NB4 (cell line): ENCODE measurements around the gene CYBB.
A peak's percentile ranks its signal among the peaks of the same experiment; 100 is the strongest.

ENCODE experiments used
- DNase-seq: peaks from one replicate; pipeline ENCODE4 v3.0.0; 2010; ENCODE audit warnings: low read depth
- H3K4me3 ChIP-seq: one replicate; pipeline ENCODE4 v1.5.1; 2011; ENCODE audit warnings: mild to moderate bottlenecking, low read depth, low read length, moderate library complexity
- CTCF ChIP-seq: IDR thresholded peaks from one replicate; pipeline ENCODE4 v1.5.1; 2012; ENCODE audit warnings: low read depth, low read length
- MAX ChIP-seq: IDR thresholded peaks from 2 replicates; pipeline ENCODE4 v1.6.1; 2011; ENCODE audit warnings: low read depth, low read length
- MYC ChIP-seq: IDR thresholded peaks from 2 replicates; pipeline ENCODE4 v1.6.1; 2011; ENCODE audit warnings: low read depth, low read length
- POLR2A ChIP-seq: IDR thresholded peaks from 2 replicates; pipeline ENCODE4 v1.6.1; 2011; ENCODE audit warnings: mild to moderate bottlenecking; ENCODE audit not compliant: insufficient read length; ENCODE audit errors: extremely low read depth

The CYBB gene

GRCh38 chrX:37820646-37821045, 40.8 kb downstream of the CYBB start:
- no peak for TF ChIP-seq CTCF
- TF ChIP-seq MAX = no peak
- TF ChIP-seq POLR2A = no peak
- no peak for TF ChIP-seq MYC
- no peak overlapping the region for H3K4me3 ChIP-seq
- no peak for DNase-seq

- no peak overlapping the region for H3K4me3 ChIP-seq
- TF ChIP-seq MAX = no peak
- no peak for TF ChIP-seq POLR2A
- no peak for TF ChIP-seq CTCF
- TF ChIP-seq MYC = no peak
- peak; percentile 21 for DNase-seq
These were observed 44.8 kb downstream of the CYBB start for GRCh38 chrX:37824491-37825214.

GRCh38 chrX:37825215-37825842, 45.5 kb downstream of the CYBB start:
- peak; percentile 73 for DNase-seq
- no peak overlapping the region for H3K4me3 ChIP-seq

GRCh38 chrX:37829721-37830120, 49.9 kb downstream of the CYBB start:
- no peak overlapping the region for H3K4me3 ChIP-seq
- DNase-seq = no peak
- TF ChIP-seq MAX = no peak
- TF ChIP-seq POLR2A = no peak
- no peak for TF ChIP-seq CTCF
- TF ChIP-seq MYC = no peak

More at GRCh38 chrX:37825215-37825842, 45.5 kb downstream of the CYBB start:
- TF ChIP-seq MAX (no peak), POLR2A (no peak), MYC (no peak), CTCF (peak; percentile 74)

GRCh38 chrX:37830371-37830770, 50.5 kb downstream of the CYBB start:
- TF ChIP-seq CTCF (no peak), MAX (no peak), MYC (no peak), POLR2A (no peak)
- H3K4me3 ChIP-seq = no peak overlapping the region
- DNase-seq = no peak
